Measurements from ENCODE around the gene FAM171A1.
"Not testable (repeated sequence)": the region's sequence is repeated elsewhere in the genome, so short reads cannot be mapped to it uniquely, and the experiment has no call there.

FAM171A1 gene

DNA sequence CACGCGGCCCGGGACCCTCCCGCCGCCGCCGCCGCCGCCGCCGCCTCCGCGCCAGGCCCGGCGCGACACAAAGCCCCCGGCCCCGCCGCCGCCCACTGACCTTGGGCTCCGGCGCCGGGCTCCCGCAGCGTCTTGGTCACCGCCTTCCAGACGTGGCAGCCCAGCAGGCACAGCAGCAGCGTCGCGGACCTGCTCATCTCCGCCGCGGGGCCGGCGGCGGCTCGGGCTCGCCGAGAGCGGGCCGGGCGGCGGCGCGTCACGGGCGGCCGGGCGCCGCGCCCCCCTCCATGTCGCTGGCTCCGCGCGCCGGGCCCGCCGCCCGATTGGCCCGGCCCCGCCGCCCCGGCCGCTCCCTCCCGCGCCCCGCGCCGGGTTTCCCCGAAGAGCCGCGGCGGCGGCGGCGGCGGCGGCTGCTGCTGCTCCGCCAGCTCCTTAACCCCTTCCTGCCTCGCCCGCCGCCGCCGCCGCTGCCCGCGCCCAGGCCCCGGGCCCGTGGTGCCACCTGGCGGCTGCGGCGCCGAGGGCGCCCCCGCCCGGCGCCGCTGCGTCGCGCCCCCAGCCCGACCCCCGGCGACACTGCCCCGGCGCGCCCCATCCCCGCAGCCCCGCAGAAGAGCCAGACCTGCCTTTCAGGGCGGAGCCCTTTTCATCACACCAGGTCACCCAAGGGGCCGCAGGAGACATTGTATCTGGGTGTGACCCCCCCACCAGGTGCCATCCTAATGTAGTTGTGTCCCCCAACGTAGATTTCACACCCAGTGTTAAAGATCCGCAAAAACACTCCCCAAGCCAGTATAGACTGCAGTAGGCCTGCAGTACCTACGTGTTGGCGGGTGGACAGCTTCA, at the start of gene FAM171A1:
Gene FAM171A1, minus strand, starts transcription at position 434 of the 846 bp plus-strand sequence. Its CDS starts 237 bp downstream, at position 197.
- DNase-seq = peak; percentile 5

DNA sequence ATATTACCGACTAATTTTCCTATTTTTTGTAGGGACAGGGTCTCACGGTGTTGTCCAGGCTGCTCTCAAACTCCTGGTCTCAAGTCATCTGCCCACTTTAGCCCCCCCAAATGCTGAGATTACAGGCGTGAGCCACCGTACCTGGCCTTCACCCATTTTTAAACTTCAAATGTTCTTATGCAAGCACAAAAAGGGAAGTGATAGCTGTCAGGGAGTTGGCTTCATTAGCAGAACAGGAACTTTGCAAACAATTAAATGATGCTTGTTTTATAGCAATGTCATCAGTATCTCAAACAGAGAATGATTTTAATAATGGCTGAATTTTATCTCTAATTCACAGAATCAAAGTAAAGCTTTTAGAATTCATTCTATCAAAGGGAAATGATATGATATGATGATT, 49.8 kb upstream of the FAM171A1 start:
- DNase-seq = no peak

DNA sequence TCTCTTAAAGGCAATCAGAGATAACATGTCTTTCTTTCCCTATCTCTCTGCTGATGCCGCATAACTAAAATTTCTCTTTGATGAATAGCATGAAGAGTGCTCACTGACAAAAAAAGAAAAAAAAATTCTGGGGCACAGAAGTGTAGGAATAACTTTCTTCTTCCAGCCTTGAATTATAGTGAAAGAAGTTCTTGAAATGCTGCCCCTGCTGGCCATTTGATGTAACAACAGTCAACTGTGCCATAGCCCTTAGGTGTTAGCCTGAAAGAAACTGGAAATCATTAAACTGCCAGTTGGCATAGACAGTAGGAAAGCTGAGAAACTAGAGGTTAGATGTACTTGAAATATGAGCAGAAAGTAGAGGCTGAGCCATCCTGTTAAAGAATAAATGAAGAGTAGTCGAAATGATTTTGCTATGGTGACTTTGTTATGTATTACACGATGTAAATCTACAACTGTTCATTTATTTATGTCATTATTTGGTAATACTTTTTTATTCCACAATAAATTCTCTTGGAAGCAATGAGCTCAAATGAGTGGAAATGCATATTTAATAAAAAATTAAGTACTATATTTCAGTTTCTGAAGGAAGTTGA, 48.3 kb upstream of the FAM171A1 start:
- DNase-seq = no peak

DNA sequence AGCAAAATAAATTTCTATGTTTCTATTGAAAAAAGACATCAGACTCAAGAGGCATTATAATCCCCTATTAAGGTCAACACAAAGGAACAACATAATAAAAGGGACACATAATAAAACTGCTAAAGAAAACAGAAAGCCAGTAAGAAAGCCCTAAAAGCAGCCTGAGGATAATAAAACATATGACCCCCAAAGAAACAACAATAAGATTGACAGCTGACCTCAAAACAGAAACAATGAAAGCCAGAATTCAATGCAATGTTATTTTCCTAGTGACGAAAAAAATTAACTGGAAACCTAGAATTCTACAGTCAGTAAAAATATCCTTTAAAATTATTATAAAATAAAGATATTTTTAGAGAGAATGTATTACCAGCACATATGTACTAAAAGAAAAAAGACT, 44.9 kb upstream of the FAM171A1 start:
- DNase-seq = no peak

DNA sequence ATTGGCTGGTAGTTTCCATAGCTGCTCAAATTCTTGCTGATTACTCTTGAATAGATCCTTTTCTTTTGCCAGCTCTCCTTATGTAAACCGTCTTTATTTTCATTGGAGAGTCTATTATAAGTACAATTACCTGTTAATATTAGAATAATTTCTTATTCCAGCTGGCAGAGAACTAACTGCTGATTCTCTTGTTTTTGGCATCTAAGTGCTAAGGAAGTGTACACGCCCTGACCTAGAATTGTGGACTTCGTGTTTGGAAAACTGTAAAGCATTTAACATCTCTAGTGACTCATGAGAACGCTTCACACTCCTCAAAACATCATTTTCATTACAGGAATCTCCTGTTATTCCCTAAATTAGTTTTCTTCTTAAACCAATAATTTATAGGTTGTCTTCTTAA, 39.9 kb upstream of the FAM171A1 start:
- no peak for DNase-seq

DNA sequence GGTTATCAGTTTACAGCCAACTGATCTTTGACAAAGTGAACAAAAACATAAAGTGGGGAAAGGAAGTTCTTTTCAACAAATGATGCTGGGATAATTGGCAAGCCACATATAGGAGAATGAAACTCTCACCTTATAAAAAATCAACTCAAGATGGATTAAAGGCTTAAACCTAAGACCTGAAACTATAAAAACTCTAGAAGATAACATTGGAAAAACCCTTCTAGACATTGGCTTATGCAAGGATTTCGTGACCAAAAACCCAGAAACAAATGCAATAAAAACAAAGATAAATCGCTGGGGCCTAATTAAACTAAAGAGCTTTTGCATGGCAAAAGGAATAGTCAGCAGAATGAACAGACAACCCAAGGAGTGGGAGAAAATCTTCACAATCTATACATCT, 38.3 kb upstream of the FAM171A1 start:
- not testable (repeated sequence) for DNase-seq

DNA sequence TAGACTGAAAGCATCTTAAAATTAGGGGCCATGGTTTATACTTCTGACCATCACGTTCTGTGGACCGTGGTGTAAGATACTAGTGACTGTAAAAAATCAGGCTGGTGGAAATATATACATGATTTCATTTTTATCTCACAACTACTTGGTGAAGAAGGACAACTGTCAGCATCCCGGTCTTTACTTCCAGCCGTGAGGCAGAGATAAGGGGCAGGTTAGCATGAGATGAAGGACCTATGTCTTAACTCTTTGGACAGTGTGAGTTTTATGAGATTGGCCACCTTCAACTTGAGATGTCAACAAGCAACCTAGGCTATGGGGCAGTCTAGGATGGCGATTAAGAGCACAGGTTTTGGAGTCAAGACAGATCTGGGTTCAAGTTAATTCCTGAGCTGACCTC, 37.5 kb upstream of the FAM171A1 start:
- no peak for DNase-seq

DNA sequence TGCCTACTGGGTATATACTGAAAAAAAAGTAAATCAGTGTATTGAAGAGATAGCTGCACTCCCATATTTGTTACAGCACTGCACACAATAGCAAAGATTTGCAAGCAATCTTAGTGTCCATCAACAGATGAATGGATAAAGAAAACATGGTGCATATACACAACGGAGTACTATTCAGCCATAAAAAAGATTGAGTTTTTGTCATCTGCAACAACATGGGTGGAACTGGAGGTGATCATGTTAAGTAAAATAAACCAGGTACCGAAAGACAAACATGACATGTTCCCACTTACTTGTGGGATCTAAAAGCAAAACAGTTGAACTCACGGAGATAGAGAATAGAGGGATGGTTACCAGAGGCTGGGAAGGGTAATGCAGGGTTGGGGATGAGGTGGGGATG, 34.2 kb upstream of the FAM171A1 start:
- no peak for DNase-seq

DNA sequence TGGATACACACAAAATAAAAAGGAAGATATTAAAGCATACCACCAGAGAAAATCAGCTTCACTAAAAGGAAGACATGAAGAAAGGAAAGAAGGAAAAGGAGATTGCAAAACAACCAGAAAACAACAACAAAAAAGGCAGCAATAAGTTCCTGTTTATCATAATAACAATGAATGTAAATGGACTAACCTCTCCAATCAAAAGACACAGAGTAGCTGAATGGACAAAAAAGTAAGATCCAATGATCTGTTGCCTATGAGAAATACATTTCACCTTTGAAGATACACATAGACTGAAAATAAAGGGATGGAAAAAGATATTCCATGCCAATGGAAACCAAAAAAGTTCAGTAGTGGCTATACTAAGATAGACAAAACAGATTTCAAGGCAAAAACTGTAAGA, 30.3 kb upstream of the FAM171A1 start:
- no peak for DNase-seq

DNA sequence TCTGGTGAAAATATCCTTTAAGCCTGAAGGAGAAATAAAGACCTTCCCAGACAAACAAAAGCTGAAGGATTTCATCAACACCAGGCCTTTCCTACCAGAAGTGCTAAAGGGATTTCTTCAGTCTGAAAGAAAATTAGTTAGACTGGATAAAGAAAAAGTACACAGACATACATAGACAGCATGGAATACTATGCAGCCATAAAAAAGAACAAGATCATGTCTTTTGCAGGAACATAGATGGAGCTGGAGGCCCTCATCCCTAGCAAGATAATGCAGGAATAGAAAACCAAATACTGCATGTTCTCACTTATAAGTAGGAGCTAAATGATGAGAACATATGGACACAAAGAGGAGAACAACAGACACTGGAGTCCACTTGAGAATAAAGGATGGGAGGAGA, 29.4 kb upstream of the FAM171A1 start:
- DNase-seq = not testable (repeated sequence)

DNA sequence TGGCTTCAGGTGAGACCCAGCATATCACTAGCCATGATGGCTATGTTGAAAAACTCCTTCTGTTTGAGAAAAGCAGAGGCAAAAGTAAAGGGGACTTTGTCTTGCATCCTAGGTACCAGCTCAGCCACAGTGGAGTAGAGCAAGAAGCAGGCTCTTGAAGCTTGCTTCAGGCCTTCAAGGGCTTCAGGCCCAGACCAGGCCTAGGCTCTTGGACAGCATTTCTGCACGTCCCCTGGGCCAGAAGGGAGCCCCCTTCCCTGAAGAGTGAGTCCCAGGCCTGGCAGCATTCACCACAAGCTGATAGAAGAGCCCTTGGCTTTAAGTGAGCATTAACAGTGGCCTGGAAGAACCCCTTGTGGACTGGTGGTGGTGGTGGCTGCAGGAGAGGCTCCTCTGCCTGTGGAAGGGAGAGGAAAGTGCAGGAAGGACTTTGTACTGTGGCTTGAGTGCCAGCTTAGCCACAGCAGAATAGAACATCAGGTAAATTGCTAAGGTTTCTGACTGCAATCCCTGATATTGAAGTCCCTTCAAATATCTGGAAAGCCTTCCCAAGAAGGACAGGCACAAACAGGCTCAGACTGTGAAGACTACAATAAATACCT, 28.1 kb upstream of the FAM171A1 start:
- no peak for DNase-seq

DNA sequence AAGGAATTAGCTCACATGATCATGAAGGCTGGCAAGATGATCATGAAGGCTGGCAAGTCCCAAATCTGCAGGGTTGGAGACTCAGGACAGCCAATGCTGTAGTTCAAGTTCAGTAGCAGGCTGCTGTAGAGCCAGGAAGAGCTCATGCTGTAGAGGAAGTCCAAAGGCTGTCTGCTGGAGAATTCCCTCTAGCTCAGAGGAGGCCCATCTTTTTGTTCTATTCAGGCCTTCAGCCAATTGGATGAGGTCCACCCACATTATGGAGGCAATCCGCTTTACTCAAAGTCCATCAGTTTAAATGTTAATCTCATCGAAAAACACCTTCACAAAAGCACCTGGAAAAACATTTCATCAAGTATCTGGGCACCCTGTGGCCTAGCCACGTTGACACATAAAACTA, 24.8 kb upstream of the FAM171A1 start:
- DNase-seq = no peak

DNA sequence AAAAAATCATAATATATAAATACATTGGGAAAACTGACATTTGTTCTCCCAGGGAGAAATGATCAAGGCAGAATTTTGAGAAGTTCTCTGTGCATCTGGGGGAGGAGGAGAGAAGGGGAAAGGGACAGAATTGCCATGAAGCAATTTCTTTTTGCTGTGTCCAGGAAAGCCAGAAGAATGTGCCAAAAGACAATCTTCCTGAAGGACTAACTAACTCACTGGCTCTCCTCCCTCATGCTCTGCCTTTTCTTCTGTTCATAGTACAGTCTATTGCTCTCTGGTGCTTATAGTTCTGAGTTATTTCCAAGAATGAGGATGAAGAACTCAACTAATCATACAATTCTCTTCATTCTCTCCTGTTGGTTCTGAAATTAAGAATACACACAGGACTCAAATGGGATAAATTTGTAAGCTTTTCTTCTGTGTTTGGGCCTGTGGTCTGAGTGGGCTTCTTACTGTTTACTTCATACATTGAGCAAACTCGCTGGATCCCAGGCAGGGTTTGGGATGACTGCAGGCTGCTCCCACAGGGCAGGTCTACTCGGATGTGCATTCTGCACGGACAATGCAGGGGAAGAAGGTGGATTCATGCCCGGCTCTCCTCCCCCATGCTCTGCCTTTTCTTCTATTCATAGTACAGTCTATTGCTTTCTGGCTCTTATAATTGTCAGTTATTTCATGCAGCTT, 22.2 kb upstream of the FAM171A1 start:
- DNase-seq = no peak

DNA sequence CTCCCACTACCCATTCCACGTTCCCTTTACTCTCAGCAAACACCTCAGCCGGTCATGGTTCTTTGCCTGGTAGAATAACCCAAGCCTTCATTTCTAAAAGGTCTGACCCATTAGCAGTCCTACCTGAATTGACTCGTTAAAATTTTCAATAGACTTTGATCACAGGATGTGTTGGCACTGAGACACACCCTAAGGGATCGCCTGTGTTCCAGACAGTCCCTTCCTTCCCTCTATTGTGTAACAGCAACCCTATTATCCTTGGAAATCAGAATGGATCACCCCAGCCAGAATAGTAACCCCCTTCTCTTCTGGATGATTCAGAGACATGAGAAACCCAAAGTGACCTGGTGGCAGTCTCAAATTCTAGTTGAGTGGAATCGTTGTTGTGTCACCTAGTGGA, 20.4 kb upstream of the FAM171A1 start:
- no peak for DNase-seq

DNA sequence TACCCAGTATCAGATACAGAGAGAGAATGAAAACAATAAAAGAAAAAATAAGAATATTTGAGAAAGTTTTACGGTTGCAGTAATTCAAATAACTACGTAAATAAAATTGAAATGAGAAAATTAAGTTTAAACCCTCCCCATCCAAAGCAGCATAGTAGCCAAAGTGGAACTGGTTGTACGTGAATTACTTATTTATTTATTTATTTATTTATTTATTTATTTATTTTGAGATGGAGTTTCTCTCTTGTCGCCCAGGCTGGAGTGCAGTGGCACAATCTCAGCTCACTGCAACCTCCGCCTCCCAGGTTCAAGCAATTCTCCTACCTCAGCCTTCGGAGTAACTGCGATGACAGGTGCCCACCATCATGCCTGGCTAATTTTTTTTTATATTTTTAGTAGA, 17.1 kb upstream of the FAM171A1 start:
- DNase-seq = not testable (repeated sequence)

DNA sequence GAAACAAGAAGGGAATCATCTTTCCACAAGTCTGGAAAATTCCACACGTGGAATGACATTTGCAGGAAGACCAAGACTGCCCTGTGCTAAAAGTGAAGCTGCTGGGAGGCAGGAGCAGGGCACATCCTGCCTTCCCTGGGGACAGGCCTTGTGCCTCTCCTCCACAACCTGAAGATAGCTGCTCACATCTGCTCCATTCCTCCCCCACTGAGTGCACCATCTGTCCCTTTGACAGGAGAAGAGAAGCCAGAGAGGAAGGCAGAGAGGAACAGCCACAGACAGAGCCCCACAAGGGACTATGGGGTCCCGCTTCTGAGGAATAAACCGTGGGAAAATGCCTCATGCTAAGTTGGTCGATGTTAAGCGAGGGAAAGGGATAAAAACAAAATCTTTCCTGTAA, 15.9 kb upstream of the FAM171A1 start:
- DNase-seq = no peak

DNA sequence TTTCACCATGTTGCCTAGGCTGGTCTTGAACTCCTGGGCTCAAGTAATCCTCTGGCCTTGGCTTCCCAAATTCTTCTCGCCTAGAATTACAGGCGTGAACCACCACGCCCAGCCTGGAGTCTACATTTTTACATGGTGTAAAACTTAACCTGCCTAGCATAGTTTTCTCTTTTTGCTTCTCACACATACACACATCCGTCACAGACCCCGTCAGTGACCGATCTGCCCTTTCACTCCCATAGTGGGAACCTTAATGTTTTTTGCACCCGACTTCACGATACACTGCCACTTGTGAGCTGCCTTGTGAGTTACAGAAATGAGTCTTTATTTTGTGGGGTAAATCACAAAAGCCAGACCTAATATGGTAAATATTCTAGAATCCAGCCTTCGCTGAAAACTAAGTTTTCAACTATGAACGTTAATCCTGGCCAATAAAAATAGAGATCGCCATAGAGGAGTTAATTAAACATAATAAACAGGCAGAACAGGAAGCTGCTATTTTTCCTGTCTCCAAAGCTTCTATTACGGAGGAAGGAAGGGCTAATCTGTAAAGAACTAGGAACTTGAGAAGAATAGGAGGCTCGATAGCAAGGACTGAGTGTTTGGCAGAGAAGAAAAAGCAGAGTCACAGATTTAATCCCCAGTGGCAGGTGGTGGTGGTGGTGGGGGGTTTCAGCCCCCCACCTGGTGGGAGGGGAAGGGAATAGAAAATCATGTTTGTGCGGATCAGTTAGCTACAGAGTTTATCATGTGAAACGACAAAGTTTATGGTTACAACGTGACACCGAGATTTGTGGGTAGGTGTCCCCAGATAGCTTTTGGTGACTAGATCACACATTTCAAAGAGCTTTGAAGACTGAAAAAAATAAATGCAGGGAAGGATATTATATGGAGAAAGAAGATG, 14.7 kb upstream of the FAM171A1 start:
- no peak for DNase-seq

DNA sequence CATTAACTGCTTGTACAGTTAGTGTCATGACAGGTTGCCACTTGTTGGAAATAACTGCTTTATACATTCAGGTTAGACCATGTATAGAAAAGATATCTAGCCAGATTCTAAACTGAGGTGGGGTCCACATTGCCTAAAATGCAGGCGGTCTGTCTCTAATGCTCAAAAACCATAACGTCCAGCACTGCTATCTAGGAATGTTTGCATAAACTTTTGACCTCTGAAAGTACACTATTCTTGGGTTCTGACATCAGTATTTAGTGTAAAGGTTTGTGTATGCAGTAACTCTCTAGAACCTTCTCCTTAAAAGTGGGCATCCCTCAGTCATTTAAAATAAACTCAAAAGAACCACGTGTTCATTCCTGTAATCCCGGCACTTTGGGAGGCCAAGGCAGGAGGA, 10.3 kb upstream of the FAM171A1 start:
- no peak for DNase-seq

DNA sequence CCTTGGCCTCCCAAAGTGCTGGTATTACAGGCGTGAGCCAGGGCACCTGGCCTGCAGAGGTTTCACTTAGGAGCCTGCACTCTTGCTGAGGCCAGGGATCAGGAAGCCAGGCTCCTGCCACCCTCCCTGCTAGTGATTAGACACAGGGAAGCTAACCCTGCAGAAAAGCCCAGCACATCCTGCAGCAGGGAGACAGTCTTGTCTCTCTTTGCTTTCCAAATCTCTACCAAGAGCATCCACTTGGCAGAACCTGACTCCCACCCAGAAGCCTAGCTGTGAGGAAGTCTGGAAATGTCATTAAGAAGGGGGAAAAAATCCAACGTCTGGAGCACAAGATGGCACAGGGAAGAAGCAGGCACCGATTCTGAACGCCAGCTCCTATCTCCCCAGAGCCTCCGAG, 8.0 kb upstream of the FAM171A1 start:
- DNase-seq = no peak

DNA sequence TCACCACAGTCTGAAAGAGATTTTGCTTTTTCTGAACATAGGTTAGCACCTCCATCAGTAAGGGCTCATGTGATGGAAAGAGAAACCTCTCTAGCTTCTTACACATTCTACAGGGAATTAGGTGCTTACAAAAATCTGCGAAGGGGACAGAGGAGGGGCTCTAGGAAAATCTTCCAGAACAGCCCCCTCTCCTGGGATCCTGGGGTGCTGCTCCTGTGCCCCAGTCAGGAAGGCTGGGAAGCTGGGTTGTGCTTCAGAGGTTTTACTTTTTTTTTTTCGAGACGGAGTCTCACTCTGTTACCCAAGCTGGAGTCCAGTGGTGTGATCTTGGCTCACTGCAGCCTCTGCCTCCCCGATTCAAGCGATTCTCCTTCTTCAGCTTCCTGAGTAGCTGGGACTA, 7.5 kb upstream of the FAM171A1 start:
- no peak for DNase-seq

DNA sequence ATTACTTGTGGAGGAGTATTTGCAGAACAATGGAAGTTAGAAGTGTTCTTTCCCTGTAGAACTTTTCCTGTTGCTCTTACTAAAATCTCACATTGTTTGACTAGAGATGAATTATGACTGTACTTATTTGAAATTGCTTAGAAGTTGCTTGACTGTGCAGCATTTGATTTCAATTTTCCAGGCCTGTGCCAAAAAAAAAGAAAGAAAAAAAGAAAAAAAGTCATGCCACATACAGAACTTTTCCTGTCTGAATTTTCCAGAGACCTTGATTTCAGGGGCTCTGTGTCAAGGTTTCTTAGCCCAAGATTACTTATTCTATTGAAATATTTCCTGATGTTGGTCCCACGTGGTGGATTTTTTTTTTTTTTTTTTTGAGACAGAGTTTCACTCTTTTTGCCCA, 3.5 kb upstream of the FAM171A1 start:
- no peak for DNase-seq

DNA sequence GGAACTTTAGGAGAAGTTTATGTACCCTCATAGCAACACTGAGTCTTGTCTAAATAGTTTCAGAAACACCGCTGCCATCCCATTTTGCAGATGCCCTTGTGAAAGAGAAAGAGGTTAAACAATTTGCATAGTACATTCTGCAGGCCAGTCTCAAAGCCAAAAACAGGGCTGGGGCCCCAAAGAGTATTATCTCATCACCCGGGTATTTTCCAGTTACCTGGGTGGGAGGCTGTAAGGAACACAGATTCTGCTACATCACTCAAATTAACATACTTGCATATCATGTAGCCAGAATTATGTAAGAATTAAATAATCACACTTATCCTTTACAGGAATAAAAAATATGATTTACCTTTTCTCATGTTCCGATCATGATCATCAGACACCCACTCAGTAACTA, 3.1 kb upstream of the FAM171A1 start:
- no peak for DNase-seq

DNA sequence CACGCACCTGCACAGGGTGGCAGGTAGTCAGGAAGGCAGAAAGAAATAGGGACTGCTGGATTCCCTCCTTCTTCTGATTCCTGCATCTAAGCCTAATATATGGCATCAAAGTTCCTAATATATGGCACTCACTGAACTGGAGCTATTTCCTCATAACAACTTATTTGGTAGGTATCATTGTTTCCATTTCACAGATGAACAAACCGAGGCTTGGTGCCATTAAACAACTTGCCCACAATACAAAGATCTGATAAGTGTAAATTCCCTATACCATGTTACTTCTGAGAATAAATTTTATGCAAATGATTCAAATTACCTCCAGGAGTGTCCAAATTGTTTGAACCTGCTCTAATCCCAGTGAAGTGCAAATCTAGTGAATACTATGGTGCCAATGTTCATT, 2.1 kb upstream of the FAM171A1 start:
- DNase-seq = no peak

All from NCI-H2029 (cell line).